OCI-LY3 (cell line): ENCODE results near the gene C10orf53.

ENCODE experiments used
- CTCF ChIP-seq: fragments of 200-600, 300-600 bp; sonication (generic); IDR thresholded peaks from 2 replicates; pipeline ENCODE4 v1.5.1; 2014; ENCODE audit warnings: antibody characterized with exemption, low read length, low read depth
- EZH2phosphoT487 ChIP-seq: fragments of 200-600 bp; shearing (Covaris generic); IDR thresholded peaks from 2 replicates; pipeline ENCODE4 v1.6.1; 2018; ENCODE audit warnings: antibody characterized with exemption, mixed run types, low read depth

DNA sequence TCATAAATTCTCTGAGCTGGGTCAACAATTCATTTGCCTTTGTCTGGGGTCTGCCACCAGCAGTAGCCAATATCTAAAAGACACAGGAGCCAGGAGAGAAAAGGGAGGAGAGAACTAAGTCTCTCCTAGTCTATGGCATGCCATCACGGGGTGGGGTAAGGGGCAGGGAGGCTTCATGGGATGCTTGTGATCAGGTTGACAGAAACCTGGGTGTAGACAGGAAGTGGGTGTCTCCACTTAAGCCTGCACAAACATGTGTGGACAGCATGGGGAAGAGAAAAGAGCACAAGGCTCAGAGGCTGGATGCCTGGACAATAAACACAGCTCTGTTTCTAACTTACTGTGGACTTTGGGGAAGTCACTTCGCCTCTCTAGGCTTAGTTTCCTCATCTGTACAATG is 11.5 kb upstream of the C10orf53 start:
- TF ChIP-seq CTCF (no peak), EZH2phosphoT487 (no peak)
